GM12872 (cell line): ENCODE results near the gene DNTTIP2.

Experiments
- TF ChIP-seq, protein P1 (sequence below): IDR thresholded peaks from 3 replicates; pipeline ENCODE4 v1.5.1; 2011; ENCODE audit warnings: low read depth, mild to moderate bottlenecking, low read length, moderate library complexity; ENCODE audit not compliant: insufficient read depth

DNTTIP2 gene

DNA sequence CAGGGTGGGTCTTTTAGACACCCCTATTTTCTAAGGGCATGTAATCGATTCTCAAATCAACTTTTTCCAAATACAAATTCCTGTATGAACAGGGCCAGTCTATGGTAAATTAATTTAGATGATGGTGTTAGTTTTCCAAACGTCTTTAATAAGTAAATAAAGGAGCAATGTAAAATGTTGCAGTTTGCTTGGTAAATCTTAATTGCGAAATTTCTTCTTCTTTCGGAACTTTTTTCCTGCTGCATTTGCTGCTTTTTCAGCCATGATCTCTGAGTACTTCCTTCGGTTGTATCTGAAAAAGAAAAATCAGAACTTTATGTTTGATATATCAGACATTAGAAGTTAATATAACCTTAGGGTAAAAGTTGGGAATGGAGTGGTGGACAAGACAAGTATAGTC lies 9.4 kb downstream of the DNTTIP2 start:
- TF ChIP-seq, protein P1, sequence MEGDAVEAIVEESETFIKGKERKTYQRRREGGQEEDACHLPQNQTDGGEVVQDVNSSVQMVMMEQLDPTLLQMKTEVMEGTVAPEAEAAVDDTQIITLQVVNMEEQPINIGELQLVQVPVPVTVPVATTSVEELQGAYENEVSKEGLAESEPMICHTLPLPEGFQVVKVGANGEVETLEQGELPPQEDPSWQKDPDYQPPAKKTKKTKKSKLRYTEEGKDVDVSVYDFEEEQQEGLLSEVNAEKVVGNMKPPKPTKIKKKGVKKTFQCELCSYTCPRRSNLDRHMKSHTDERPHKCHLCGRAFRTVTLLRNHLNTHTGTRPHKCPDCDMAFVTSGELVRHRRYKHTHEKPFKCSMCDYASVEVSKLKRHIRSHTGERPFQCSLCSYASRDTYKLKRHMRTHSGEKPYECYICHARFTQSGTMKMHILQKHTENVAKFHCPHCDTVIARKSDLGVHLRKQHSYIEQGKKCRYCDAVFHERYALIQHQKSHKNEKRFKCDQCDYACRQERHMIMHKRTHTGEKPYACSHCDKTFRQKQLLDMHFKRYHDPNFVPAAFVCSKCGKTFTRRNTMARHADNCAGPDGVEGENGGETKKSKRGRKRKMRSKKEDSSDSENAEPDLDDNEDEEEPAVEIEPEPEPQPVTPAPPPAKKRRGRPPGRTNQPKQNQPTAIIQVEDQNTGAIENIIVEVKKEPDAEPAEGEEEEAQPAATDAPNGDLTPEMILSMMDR: no peak

DNA sequence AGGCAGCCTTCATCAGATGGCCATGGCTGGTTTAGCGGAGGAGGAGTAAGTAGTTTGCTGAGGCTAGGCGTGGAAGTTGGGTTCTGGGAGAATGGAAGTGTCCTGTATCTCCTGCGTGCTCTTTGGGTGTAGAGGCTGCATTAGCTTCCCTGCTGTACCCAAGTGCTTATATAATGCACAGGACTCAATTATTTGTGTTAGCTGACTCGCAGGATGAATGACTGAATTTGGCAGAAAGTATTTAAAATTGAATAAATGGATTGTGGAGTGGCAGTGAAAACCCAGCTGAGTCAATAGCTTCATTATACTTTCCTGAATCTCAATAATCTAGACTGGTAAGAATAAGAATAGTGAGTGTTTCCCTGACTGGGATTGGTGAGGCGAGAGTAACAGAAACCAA lies 13.8 kb downstream of the DNTTIP2 start:
- TF ChIP-seq, protein P1: no peak

DNA sequence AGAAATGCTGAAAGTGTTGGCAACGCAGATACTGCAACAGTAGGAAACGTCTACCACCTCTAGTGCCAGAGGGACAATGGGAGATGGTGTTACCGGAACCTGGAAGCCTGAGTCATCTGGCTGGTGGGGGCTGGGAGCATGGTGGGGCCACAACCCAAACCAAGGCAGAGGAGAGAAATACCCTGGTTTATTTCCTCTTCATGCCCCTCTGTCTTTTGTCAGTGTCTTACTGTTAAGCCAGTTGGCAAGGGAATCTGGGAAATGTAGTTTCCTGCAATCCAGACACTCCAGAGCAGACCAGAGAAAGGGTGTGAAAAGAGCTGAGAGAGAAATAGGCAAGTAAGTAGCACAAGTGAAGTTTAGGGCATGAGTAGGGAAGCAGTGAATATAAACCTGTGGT lies 14.8 kb downstream of the DNTTIP2 start:
- TF ChIP-seq, protein P1: no peak

DNA sequence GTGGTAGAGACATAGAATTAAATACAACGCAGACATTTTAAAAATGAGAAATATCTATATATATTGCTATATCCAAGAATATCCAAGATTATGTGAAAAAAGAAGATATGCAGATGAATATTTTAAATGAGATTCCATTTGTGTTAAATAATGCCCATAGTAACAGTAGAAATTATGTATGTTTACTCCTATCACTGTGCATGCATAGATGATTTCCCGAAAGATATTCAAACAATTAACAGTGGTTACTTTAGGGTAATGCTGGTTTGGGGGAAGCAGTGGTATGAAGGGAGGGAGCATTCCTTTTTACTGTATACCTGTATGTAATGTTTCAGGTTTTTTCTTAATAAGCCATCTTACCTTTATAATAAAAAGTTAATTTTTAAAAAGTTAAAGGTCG lies 25.1 kb downstream of the DNTTIP2 start:
- TF ChIP-seq, protein P1: no peak

DNA sequence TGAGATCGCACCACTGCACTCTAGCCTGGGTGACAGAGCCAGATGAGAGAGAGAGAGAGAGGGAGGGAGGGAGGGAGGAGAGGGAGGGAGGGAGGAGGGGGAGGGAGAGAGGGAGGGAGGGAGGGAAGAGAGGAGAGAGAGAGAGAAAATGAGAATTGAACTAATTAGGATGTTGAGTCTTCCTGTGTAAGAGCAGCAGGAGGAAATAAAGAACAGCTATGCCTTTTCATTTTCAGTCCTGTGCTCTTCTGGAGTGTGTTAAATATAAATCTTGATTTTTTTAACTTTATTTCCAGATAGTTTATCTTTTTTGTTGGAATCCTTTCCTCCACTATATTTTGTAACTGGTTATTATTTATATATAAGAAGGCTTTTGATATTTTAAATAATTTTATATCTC lies 27.1 kb downstream of the DNTTIP2 start:
- TF ChIP-seq, protein P1: no peak

DNA sequence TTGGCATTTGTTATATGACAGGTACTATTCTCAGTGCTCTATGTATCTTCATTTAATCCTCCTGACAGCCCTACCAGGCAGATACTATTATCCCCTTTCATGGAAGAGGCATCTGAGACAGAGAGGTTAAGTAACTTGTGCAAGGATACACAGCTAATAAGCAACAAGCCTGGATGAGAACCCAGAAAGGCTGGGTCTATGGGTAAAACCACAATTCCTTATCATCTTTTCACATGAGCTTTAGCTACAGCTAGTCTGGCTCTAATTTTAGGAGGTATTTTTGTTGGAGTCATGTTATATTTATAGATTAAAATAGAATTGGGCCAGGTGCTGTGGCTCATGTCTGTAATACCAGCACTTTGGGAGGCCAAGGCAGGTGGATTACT lies 27.7 kb downstream of the DNTTIP2 start:
- TF ChIP-seq, protein P1: no peak

DNA sequence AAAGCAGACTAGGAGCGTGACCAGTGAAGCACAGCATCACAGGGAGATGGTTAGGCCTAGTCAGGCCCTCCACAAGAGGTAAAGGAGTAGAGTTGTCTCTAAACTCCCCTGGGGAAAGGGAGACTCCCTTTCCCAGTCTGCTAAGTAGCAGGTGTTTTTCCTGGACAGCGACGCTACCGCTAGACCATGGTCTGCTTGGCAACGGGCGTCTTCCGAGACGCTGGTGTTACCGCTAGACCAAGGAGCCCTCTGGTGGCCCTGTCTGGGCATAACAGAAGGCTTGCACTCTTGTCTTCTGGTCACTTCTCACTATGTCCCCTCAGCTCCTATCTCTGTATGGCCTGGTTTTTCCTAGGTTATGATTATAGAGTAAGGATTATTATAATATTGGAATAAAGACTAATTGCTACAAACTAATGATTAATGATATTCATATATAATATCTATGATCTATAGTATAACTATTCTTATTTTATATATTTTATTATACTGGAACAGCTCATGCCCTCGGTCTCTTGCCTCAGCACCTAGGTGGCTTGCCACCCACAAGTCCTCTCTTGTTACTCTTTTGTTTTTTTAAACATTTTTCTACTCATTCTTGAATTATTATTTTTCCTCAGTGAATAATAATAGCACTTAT lies 28.2 kb downstream of the DNTTIP2 start:
- TF ChIP-seq, protein P1: peak; percentile 48; the same call in 2 of the 3 replicates
